A673 (cell line): ENCODE measurements around the gene PHF14.

Source experiments
- EZH2 ChIP-seq: fragments of 200-600 bp; sonication (generic); IDR thresholded peaks from 2 replicates; pipeline ENCODE4 v1.6.1; 2017; ENCODE audit warnings: borderline replicate concordance, low read depth, mild to moderate bottlenecking, mixed read lengths, antibody characterized with exemption, low read length; ENCODE audit not compliant: poor library complexity, severe bottlenecking
- TF ChIP-seq, protein P1 (sequence below): fragments of 300-800, 200-600 bp; sonication (generic); conservative IDR thresholded peaks from 2 replicates; pipeline ENCODE4 v1.5.1; 2017; ENCODE audit warnings: low read depth, mild to moderate bottlenecking, antibody characterized with exemption, low read length, moderate library complexity, mixed read lengths

DNA sequence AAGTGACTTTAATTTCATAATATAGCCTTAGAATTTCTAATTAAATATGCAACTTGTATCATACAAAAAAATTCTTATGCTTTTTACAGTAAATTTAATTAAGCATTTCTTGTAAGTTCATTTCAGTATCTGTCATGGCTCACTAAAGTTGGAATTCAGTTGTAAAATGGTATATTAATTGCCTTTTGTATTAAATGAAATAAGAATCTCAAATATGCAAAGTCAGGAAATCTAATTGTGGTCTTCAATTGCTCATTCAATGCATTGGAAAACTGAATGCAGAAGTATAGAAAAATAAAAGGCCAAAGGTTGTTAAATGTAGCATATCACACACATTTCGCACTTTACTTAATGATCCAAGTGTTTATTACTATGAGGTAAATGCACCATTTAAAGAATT, 189.5 kb downstream of the PHF14 start:
- TF ChIP-seq EZH2 = no peak
- TF ChIP-seq, protein P1, sequence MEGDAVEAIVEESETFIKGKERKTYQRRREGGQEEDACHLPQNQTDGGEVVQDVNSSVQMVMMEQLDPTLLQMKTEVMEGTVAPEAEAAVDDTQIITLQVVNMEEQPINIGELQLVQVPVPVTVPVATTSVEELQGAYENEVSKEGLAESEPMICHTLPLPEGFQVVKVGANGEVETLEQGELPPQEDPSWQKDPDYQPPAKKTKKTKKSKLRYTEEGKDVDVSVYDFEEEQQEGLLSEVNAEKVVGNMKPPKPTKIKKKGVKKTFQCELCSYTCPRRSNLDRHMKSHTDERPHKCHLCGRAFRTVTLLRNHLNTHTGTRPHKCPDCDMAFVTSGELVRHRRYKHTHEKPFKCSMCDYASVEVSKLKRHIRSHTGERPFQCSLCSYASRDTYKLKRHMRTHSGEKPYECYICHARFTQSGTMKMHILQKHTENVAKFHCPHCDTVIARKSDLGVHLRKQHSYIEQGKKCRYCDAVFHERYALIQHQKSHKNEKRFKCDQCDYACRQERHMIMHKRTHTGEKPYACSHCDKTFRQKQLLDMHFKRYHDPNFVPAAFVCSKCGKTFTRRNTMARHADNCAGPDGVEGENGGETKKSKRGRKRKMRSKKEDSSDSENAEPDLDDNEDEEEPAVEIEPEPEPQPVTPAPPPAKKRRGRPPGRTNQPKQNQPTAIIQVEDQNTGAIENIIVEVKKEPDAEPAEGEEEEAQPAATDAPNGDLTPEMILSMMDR = no peak
